Heart right ventricle (tissue), 16 donors: ENCODE data around the gene MUTYH. TPM values are rescaled to one million over a fixed set of nuclear protein-coding genes. Genes with fewer than 3 reads are reported as not detected.

Source experiments
- ATAC-seq, 8 donors: fragments of 200-7000 bp; cut with Tn5 transposase; one replicate each; pipeline ENCODE4 v1.9.1; 2020; ENCODE audit warnings: mild to moderate bottlenecking in 8 of 8, moderate library complexity in 8 of 8, moderate number of reproducible peaks in 1 of 8
- DNase-seq, 2 donors: peaks; one replicate each; pipeline ENCODE4 v3.0.0-alpha.2; 2020
- H3K27ac ChIP-seq, 10 donors: fragments of 200-600 bp; sonication (generic) in 2 of 10; one replicate each; pipeline versions ENCODE4 v1.5.0 to v1.8.0; 2020 to 2022; ENCODE audit warnings: mild to moderate bottlenecking in 3 of 10
- H3K27me3 ChIP-seq, 7 donors: fragments of 200-600 bp; one replicate each; pipeline ENCODE4 v1.8.0; 2021 to 2022; ENCODE audit warnings: mild to moderate bottlenecking in 2 of 7
- H3K36me3 ChIP-seq, 9 donors: fragments of 200-600 bp; sonication (generic) in 1 of 9; one replicate each; pipeline versions ENCODE4 v1.5.0 to v1.8.0; 2020 to 2022; ENCODE audit warnings: mild to moderate bottlenecking in 2 of 9
- H3K4me1 ChIP-seq, 9 donors: fragments of 200-600 bp; sonication (generic) in 1 of 9; one replicate each; pipeline versions ENCODE4 v1.5.0 to v1.8.0; 2020 to 2022; ENCODE audit warnings: mild to moderate bottlenecking in 4 of 9
- H3K4me3 ChIP-seq, 10 donors: fragments of 200-600 bp; sonication (generic) in 2 of 10; one replicate each; pipeline versions ENCODE4 v1.5.0 to v1.8.0; 2020 to 2022; ENCODE audit warnings: mild to moderate bottlenecking in 7 of 10, moderate library complexity in 2 of 10
- H3K9me3 ChIP-seq, 11 donors: fragments of 200-600 bp in 10 of 11; sonication (generic) in 2 of 11; one replicate each; pipeline versions ENCODE4 v1.5.0 to v1.8.0; 2013 to 2022; ENCODE audit warnings: mild to moderate bottlenecking in 2 of 11, control low read depth in 1 of 11, moderate library complexity in 1 of 11
- WGBS, 2 donors: extraction: QIAGEN DNeasy Blood & Tissue Kit; methylation state at CpG; one replicate each; pipeline ENCODE4 v1.1.7; 2013; ENCODE audit warnings: inconsistent platforms in 1 of 2; 5-methylcytosine and 5-hydroxymethylcytosine counted together
- intact Hi-C, 10 donors: fragments of 100-400 bp; cut with DNase I; formaldehyde crosslinking; loops; one replicate each; pipeline versions ENCODE4 v1.11.1 to v1.14.2; 2022
- polyA plus RNA-seq, 2 donors: library from polyadenylated mRNA; stranded (reverse); fragments of 200-250 nt; gene quantifications; one replicate each; pipeline ENCODE4 v1.2.3, GENCODE V29; 2013
- total RNA-seq, 10 donors: library from RNA; stranded (reverse); fragmentation: NEBNext Ultra II Directional in 3 of 10; extraction: Animal tissue kit (Norgen Biotek cat#: 25700) in 3 of 10; gene quantifications; one replicate each; pipeline versions ENCODE4 v1.2.1 to v1.2.4, GENCODE V29; 2021 to 2023
- TF ChIP-seq, protein P1 (sequence below), 9 donors: fragments of 200-600 bp; sonication (generic) in 2 of 9; IDR thresholded peaks; one replicate each; pipeline versions ENCODE4 v1.5.0 to v1.8.0; 2021 to 2022; ENCODE audit warnings: antibody characterized with exemption in 9 of 9, mild to moderate bottlenecking in 5 of 9, moderate library complexity in 1 of 9
- donor health status: Arrhythmogenic right ventricular cardiomyopathy.
- donor health status: ischemic (EF 13 %, LVEDD 7.1; RV severe dilation, severe dysfunction).
- donor health status: healthy with polysubstance abuse.
- donor health status: DM: no; HTN: yes; CAD: no.
- donor health status: DM: no; HTN: no; CAD: no.
- donor health status: ischemic (EF 25% LVEDD 6.9; RV normal size, moderate dysfunction).
- donor health status: ischemic (EF 25% LVEDD 5.7; RV mildly dilated, moderate dysfunction).
- donor health status: healthy.
- donor health status: DM: yes; HTN: yes; CAD: no.
- donor health status: Ischemic cardiomyopathy.
- donor health status: ischemic (EF 35%, LVEDD 5.7; RV mildly dilated, moderate dysfunction).
- donor health status: nonischemic (EF 11% LVEDD 7.7; RV severe dilation, severe dysfunction).
- donor health status: DM: yes; HTN: yes; CAD: no.
- donor health status: PGD.
- donor health status: ischemic (EF 29% LVEDD 5.4; RV normal size, mild dysfunction).
- donor health status: nonischemic (EF 23%, LVEDD 6.1; RV moderate dilation, normal function).

MUTYH gene
- total and polyA plus RNA-seq, 12 donors, result 6.0 to 20.3 (median 9.4) TPM

DNA sequence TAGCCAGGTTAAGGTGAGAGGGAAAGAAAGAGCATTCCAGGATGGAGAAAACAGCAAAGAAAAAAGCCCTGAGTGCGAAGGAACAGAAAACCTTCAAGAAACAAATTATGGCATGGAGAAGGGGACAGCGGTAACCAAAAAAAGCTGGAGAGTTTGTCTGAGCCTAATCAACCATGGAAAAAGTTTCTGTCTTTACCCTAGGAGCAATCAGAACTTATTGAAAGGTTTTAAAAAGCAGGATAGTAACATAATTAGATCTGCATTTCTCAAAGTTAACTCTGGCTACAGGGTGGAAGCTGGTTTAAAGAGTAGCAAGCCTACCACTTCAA is 39.6 kb downstream of the MUTYH start:
- Histone ChIP-seq H3K27me3 (no peaks in the 10 kb centered on the region), H3K27ac (no peak overlapping the region), H3K4me3 (no peak overlapping the region), H3K9me3 (no peaks in the 10 kb centered on the region), H3K36me3 (no peaks in the 10 kb centered on the region), H3K4me1 (peaks cover 0 to 16% (median 10%) of the 10 kb centered on the region in 9 donors)
- 58 to 59% methylated on average over 2 of the region's 2 CpGs for WGBS, 2 donors
- DNase-seq (no peak), ATAC-seq (no peak)
- TF ChIP-seq, protein P1, sequence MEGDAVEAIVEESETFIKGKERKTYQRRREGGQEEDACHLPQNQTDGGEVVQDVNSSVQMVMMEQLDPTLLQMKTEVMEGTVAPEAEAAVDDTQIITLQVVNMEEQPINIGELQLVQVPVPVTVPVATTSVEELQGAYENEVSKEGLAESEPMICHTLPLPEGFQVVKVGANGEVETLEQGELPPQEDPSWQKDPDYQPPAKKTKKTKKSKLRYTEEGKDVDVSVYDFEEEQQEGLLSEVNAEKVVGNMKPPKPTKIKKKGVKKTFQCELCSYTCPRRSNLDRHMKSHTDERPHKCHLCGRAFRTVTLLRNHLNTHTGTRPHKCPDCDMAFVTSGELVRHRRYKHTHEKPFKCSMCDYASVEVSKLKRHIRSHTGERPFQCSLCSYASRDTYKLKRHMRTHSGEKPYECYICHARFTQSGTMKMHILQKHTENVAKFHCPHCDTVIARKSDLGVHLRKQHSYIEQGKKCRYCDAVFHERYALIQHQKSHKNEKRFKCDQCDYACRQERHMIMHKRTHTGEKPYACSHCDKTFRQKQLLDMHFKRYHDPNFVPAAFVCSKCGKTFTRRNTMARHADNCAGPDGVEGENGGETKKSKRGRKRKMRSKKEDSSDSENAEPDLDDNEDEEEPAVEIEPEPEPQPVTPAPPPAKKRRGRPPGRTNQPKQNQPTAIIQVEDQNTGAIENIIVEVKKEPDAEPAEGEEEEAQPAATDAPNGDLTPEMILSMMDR (IDR thresholded peaks at IDR 0.05), result no peak
- intact Hi-C loops, result loop anchor here in 9 of 10 donors (1.0 to 10.0 kb wide), 14 partner anchors 192 to 583 kb away; partner anchors contain the start of genes BEST4 (in 3 of the 9), KIF2C (in 3 of the 9), TESK2 (in 3 of the 9) and RNU5D-1 (in 2 of the 9)

DNA sequence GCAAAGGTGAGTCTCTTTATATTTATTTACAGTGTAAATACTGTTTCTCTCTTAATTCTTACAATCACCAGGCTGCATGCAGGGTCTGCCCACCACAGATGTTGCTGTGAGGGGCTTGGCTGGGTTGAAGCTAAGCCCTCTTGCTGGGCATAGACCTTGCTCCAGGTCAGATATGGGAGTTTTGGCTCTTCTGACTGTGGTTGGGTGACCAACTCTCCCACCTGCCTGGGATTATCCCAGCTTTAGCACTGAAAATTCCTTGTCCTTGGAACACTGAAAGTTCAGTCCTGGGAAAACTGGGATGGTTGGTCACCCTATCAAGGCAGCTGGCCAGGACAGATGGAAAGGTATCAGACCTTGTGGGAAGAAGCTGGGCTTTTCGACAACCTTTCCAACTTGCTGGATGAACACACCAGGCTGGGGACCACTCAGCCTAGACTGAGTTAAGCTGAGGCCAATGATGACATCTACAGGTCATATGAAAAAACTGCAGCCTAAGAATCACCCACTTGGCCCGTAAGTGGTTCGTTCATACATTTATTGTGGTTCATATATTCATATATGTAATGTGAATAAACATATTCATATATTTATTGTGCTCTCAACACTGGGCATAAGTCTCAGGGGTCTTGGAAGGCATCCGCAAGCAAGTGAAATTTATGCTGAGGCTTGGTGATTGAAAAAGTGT is 40.1 kb downstream of the MUTYH start:
- Histone ChIP-seq H3K27me3 (no peaks in the 10 kb centered on the region), H3K27ac (no peak overlapping the region), H3K36me3 (no peaks in the 10 kb centered on the region), H3K9me3 (no peaks in the 10 kb centered on the region), H3K4me1 (peaks cover 0 to 16% (median 10%) of the 10 kb centered on the region in 9 donors), H3K4me3 (no peak overlapping the region)
- 8% methylated on average over 4 of the region's 4 CpGs for WGBS, 2 donors
- ATAC-seq (no peak), DNase-seq (peak in 1 of 2 donors; percentile 34)
- intact Hi-C loops, result loop anchor here in 9 of 10 donors (1.0 to 10.0 kb wide), 15 partner anchors 192 to 583 kb away; partner anchors contain the start of genes BEST4 (in 3 of the 9), KIF2C (in 3 of the 9), TESK2 (in 3 of the 9) and RNU5D-1 (in 2 of the 9)
- TF ChIP-seq, protein P1 (IDR thresholded peaks at IDR 0.05), result peak; percentile 56 to 87 (median 80)

DNA sequence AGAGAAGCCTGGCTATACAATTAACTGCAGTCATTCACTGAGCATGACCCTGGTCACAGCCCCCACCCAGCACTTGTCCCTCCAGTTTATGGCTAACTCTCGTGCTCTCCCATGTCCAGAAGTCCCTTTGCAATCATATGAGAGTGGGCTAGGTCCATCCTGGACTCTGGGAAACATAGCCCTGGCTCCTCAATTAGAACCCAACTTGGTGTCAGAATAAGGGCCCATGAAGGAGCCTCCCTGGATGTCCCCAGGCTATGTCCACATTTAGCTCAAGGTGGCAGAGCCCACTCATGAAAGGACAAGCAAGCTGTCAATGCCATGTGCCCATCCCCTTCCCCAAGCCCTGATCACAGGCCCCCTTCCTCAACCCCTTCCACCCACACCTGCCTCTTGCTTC is 40.9 kb downstream of the MUTYH start:
- WGBS, 2 donors, result 72% methylated on average over 1 of the region's 1 CpG
- H3K9me3 ChIP-seq, result no peaks in the 10 kb centered on the region
- ATAC-seq, result no peak
- DNase-seq, result no peak
- intact Hi-C loops, result loop anchor here in 1 of 10 donors (2.0 kb wide), 1 partner anchor 282 kb away; no protein-coding TSS in a partner anchor
- no peaks in the 10 kb centered on the region for H3K27me3 ChIP-seq
- H3K36me3 ChIP-seq, result no peaks in the 10 kb centered on the region
- TF ChIP-seq, protein P1 (IDR thresholded peaks at IDR 0.05), result no peak
- no peak overlapping the region for H3K4me3 ChIP-seq
- H3K27ac ChIP-seq, result no peak overlapping the region
- peaks cover 0 to 10% (median 7%) of the 10 kb centered on the region in 9 donors for H3K4me1 ChIP-seq

DNA sequence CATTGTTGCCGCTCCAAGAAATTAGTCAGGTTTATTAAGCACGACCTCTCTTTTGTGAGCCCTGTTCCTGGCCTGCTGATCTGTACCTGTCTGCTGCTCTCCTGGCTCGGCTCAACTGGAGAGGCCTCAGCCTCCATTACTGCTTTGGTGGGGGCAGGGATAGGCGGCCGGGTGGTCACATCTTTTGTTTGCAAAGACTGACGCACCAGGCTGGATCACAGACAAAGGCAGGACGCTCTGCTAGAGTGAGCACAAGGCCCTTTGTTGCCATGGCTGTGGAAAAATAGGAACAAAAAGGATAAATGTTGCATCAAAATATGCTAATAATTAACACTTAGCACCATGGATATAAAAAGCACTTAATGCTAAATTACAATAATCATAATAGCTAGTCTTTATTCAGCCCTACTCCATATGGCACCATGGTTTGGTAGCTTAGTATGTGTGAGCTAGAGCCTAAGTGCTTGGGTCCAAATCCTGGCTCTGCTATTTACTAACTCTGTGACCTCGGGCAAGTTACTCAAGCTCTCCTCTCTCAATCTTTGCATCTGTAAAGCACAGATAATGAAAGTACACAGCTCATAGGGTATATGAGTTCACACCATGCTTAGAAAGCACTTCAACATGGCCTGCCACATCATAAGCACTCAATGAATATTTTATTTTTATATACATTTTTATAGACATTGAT is 42.4 kb downstream of the MUTYH start:
- Histone ChIP-seq H3K4me3 (no peak overlapping the region), H3K27ac (no peak overlapping the region), H3K4me1 (peaks cover 0 to 4% (median 1%) of the 10 kb centered on the region in 9 donors), H3K9me3 (no peaks in the 10 kb centered on the region), H3K27me3 (no peaks in the 10 kb centered on the region), H3K36me3 (no peaks in the 10 kb centered on the region)
- DNase-seq (no peak), ATAC-seq (no peak)
- 73 to 75% methylated on average over 8 of the region's 8 CpGs for WGBS, 2 donors
- TF ChIP-seq, protein P1 (IDR thresholded peaks at IDR 0.05), result no peak
- intact Hi-C loops, result loop anchor here in 3 of 10 donors (2.0 kb wide), 2 partner anchors 279 to 281 kb away; no protein-coding TSS in a partner anchor
